Measurements from ENCODE around the gene ERAL1. TPM values are rescaled to one million over a fixed set of nuclear protein-coding genes. Genes with fewer than 3 reads are reported as not detected.

The ERAL1 gene
- total RNA-seq, 2 donors from 2014 or later = 48.6 to 68.1 TPM

DNA sequence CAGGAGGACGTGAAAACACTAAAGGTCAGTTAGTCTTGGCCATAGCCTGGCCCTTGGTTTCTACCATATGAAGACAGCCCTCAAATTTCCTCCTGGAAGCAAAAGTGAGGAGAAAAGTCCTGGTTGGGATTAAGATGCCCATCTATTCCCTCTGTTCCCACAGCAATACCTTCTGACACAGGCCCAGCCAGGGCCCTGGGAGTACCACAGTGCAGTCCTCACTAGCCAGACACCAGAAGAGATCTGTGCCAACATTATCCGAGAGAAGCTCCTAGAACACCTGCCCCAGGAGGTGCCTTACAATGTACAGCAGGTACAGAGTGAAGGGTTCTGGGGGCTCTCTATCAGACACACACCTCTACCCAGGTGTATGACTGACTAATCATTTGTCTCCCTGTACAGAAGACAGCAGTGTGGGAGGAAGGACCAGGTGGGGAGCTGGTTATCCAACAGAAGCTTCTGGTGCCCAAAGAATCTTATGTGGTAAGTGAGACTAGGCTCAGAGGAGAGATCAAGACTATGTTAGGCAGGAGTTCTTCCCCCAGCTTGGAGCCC, 4.1 kb downstream of the ERAL1 start:
- H3K36me3 Mint-ChIP-seq (ENCODE audit: insufficient read depth in 2 of 2) = peaks cover 8 to 25% of the 10 kb centered on the region in 2 donors
- ATAC-seq (replicated peaks in 1 of 2) (no peak), DNase-seq (no peak)
- no peaks in the 10 kb centered on the region for H3K27me3 Mint-ChIP-seq (ENCODE audit: low read depth)
- H3K27ac Mint-ChIP-seq = peak overlapping the region; percentile 75
- no peaks in the 10 kb centered on the region for H3K9me3 Mint-ChIP-seq
- H3K4me1 Mint-ChIP-seq (ENCODE audit: low read depth) = peaks cover 40% of the 10 kb centered on the region
- no peak overlapping the region for H3K4me3 Mint-ChIP-seq

DNA sequence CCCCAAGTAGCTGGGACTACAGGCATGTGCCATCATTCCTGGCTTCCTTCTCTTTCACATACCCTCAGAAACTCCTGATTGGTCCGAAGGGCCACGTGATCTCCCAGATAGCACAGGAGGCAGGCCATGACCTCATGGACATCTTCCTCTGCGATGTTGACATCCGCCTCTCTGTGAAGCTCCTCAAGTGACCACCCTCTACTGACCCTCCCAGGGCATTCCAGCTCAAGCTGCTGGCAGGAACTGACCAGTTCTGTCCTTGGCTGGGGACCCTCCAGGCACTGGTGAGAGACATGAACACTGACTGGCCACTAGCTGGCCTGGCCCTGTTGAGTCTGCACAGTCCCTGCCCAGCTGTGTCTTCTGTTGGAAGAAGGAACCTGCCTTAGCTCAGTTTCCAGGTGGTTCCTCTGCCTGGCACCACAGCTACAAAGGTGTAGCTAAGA, 5.6 kb downstream of the ERAL1 start:
- ATAC-seq (replicated peaks in 1 of 2) = no peak
- no peak for DNase-seq
- no peak overlapping the region for H3K27ac Mint-ChIP-seq
- H3K36me3 Mint-ChIP-seq (ENCODE audit: insufficient read depth in 2 of 2) = peaks cover 8 to 20% of the 10 kb centered on the region in 2 donors
- no peaks in the 10 kb centered on the region for H3K27me3 Mint-ChIP-seq (ENCODE audit: low read depth)
- no peaks in the 10 kb centered on the region for H3K9me3 Mint-ChIP-seq
- H3K4me1 Mint-ChIP-seq (ENCODE audit: low read depth) = peaks cover 25% of the 10 kb centered on the region
- H3K4me3 Mint-ChIP-seq = no peak overlapping the region

DNA sequence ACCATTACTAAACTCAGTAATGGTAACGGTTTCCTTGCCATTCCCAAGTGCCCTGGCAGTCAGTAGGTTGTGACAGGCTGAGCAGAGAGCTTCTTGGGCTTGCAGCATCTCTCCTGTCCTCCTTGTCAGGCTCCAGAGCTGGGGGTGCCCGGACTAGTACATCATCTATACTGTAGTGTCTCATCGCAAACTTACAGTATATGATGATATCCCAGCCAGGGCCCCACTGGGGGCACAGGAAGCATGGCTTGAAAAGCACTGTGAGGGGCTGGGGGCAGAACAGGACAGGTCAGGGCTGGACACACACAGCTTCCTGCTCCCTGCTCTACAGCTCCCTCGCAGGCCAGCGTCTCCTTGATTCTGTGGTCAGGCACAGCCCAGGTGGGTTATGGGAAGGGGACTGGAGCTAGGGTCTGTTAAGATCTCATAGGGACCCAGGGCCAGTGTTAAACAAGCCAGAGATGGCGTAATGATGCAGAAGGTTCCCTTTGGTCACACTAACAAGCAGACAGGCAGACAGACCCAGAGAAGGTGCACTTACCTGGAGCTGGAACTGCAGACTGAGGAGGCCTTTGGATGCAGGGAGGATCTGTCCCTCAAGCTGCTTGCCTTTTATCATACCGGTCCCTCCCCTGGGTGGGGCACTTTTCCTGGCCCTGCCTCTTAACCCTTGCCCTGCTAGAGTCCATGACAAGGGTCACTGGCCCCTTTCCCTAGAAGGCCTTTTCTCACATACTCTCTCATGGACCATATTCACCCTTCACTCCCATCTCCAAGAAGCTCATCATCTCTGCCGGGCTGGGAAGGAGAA, 6.8 kb downstream of the ERAL1 start:
- DNase-seq (no peak), ATAC-seq (replicated peaks in 1 of 2) (no peak)
- H3K4me3 Mint-ChIP-seq = no peak overlapping the region
- peaks cover 5 to 20% of the 10 kb centered on the region in 2 donors for H3K36me3 Mint-ChIP-seq (ENCODE audit: insufficient read depth in 2 of 2)
- no peaks in the 10 kb centered on the region for H3K9me3 Mint-ChIP-seq
- H3K27ac Mint-ChIP-seq = no peak overlapping the region
- no peaks in the 10 kb centered on the region for H3K27me3 Mint-ChIP-seq (ENCODE audit: low read depth)
- H3K4me1 Mint-ChIP-seq (ENCODE audit: low read depth) = peaks cover 23% of the 10 kb centered on the region

DNA sequence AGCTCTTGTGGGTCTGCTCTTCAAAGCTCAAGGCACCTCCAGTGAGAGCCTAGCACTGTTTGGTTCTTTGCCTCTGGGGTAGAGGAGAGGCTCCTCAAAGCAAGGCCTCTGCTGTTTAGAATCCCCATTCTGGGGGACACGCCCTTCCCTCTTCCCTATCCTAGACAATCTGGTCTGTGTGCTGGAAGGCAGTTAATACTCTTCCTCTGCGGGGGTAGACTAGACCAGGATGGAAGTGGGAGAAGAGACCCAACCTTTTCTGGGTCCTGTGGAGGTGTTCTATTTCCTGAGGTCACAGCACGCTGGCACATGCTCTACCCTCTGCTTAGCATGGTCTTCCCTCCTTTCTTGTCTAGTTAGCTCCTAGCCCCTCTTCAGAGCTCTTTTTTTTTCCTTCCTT, 7.7 kb downstream of the ERAL1 start:
- Mint-ChIP-seq H3K4me3 (no peak overlapping the region), H3K27me3 (ENCODE audit: low read depth) (no peaks in the 10 kb centered on the region), H3K27ac (no peak overlapping the region), H3K9me3 (no peaks in the 10 kb centered on the region), H3K4me1 (ENCODE audit: low read depth) (peaks cover 16% of the 10 kb centered on the region), H3K36me3 (ENCODE audit: insufficient read depth in 2 of 2) (peaks cover 5 to 13% of the 10 kb centered on the region in 2 donors)
- ATAC-seq (replicated peaks in 1 of 2) = no peak
- DNase-seq = no peak

DNA sequence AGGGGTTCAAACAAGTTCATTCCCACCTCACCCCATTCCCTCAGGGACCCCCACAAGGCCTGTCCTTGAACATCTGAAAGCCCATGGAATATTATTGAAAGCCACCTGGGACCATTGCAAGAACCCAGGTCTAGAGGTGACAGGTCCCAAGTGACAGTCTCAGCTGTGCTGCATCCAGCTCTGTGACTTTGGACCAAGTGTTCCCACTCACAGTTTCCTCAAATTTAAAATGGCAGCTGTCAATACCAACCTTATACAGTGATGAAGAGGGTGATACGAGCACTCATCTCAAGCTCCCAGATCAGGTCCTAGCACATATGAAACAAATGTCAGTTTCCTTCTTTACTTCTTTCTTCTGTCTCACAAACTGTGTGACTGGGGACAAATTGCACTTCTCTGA, 9.1 kb downstream of the ERAL1 start:
- Mint-ChIP-seq H3K27ac (no peak overlapping the region), H3K4me1 (ENCODE audit: low read depth) (peaks cover 7% of the 10 kb centered on the region), H3K9me3 (no peaks in the 10 kb centered on the region), H3K36me3 (ENCODE audit: insufficient read depth in 2 of 2) (peaks cover 0 to 5% of the 10 kb centered on the region in 2 donors), H3K4me3 (no peak overlapping the region), H3K27me3 (ENCODE audit: low read depth) (no peaks in the 10 kb centered on the region)
- no peak for ATAC-seq (replicated peaks in 1 of 2)
- DNase-seq = no peak

DNA sequence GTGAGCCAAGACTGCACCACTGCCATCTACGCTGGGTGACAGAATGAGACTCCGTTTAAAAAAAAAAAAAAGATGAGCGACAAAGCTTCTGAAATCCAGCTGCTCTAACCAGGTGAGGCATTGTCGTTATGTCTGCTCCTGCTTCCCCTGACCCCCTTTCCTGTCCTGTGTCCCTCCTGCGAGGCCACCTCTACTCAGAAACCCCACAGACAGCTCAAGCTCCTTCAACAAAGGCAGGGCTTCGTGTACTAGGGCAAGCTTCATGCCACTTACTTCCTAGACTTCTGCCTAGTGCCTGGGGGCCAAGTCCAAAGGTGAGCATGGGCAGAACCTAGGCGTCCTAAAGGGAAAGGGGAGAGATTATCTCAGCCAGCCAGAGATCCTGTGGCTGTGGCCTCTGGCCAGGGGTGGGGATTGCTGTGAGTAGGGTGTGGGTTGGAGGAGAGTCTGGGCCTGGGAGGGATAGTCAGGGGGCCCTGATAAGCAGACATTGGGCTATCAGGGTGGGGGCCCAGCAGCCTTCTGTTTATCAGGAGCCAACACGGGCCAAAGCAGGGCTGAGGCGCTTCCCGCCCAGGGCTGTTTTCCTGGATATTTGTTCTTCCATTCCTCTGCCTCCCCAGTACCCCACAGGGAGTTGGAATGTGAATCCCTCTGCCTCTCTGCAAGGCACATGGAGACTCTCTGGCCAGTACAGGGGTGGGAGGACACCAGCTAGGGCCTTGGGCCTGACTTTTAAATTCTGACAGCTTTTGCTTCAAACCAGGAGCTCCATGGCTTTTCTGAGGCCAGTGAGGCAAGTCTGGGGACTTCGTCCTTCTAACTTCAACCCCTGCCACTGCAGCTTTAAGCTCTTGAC, 10.4 kb downstream of the ERAL1 start:
- ATAC-seq (replicated peaks in 1 of 2) = no peak

DNA sequence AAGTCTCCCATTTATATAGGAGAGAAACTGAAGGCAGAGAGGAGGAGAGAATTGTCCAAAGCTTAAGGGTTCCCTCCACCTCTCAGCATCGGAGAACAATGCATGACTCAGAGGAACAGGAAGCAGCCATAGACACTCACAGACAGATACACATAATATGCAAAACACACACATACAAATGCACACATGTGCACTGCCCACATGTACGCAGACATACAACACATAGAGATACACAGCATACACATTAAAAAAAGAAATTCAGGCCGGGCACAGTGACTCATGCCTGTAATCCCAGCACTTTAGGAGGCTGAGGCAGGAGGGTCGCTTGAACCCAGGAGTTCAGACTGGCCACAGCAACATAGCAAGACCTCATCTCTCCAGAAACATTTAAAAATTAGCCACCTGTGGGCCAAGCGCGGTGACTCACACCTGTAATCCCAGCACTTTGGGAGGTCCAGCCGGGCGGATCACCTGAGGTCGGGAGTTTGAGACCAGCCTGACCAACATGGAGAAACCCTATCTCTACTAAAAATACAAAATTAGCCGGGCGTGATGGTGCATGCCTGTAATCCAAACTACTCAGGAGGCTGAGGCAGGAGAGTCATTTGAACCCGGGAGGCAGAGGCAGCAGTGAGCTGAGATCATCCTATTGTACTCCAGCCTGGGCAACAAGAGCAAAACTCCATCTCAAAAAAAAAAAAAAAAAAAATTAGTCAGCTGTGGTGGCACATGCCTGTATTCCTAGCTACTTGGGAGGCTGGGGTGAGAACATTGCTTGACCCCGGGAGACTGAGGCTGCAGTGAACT, 11.3 kb downstream of the ERAL1 start:
- ATAC-seq (replicated peaks in 1 of 2) = peak; percentile 49 to 60
- H3K36me3 Mint-ChIP-seq (ENCODE audit: insufficient read depth in 2 of 2) = no peaks in the 10 kb centered on the region
- no peak overlapping the region for H3K4me3 Mint-ChIP-seq
- no peak overlapping the region for H3K27ac Mint-ChIP-seq
- no peak for DNase-seq
- H3K27me3 Mint-ChIP-seq (ENCODE audit: low read depth) = no peaks in the 10 kb centered on the region
- peaks cover 11% of the 10 kb centered on the region for H3K4me1 Mint-ChIP-seq (ENCODE audit: low read depth)
- H3K9me3 Mint-ChIP-seq = no peaks in the 10 kb centered on the region

More for the DNA sequence above, 10.4 kb downstream of the ERAL1 start:
- Mint-ChIP-seq H3K4me1 (ENCODE audit: low read depth) (peaks cover 7% of the 10 kb centered on the region), H3K27ac (no peak overlapping the region), H3K4me3 (no peak overlapping the region), H3K27me3 (ENCODE audit: low read depth) (no peaks in the 10 kb centered on the region), H3K9me3 (no peaks in the 10 kb centered on the region), H3K36me3 (ENCODE audit: insufficient read depth in 2 of 2) (peaks cover 0 to 4% of the 10 kb centered on the region in 2 donors)
- no peak for DNase-seq

DNA sequence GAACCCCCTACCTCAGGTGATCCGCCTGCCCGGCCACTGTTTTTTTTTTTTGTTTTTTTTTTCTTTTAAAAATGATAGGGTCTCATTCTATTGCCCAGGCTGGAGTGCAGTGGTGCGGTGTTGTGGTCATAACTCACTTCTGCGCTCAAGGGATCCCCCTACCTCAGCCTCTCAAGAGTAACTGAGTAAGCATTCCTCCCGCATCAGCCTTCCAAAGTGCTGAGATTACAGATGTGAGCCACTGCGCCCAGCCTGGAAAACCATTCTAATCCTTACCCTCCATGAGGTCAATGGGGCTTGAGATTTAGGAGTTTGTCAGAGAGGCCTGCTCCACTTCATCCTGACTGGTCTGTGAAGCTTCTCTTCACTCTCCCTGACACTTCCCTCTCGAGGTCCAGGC, 12.5 kb downstream of the ERAL1 start:
- H3K4me3 Mint-ChIP-seq = no peak overlapping the region
- H3K27ac Mint-ChIP-seq = no peak overlapping the region
- peaks cover 23% of the 10 kb centered on the region for H3K4me1 Mint-ChIP-seq (ENCODE audit: low read depth)
- ATAC-seq (replicated peaks in 1 of 2) = no peak
- no peak for DNase-seq
- H3K36me3 Mint-ChIP-seq (ENCODE audit: insufficient read depth in 2 of 2) = no peaks in the 10 kb centered on the region
- no peaks in the 10 kb centered on the region for H3K27me3 Mint-ChIP-seq (ENCODE audit: low read depth)
- no peaks in the 10 kb centered on the region for H3K9me3 Mint-ChIP-seq

DNA sequence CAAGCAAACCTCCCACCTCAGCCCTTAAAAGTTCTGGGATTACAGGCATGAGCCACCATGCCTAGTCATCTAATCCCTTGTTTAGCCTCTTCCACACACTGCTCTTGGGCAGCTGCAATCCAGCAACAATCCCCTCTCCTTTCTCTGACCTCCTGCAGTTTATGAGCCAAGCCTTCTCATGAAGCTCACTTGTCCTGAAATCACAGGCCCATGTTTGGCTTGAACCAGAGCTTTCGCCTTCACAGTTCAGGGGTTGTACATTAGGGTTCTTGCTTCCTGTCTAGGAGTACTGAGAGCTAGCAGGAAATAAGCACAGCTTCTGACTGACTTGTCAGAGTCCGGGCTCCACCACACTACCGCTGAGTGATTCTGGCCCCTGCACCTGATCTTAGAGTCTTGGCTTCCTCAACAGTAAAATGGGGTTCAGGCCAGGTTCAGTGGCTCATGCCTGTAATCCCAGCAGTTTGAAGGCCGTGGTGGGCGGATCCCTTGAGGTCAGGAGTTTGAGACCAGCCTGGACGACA, 16.3 kb downstream of the ERAL1 start:
- Mint-ChIP-seq H3K27ac (peak overlapping the region; percentile 82), H3K27me3 (ENCODE audit: low read depth) (no peaks in the 10 kb centered on the region), H3K9me3 (no peaks in the 10 kb centered on the region), H3K36me3 (ENCODE audit: insufficient read depth in 2 of 2) (no peaks in the 10 kb centered on the region), H3K4me3 (peak overlapping the region; percentile 2 to 6), H3K4me1 (ENCODE audit: low read depth) (peaks cover 38% of the 10 kb centered on the region)
- ATAC-seq (replicated peaks in 1 of 2) = peak; percentile 84 to 92
- peak; percentile 56 to 62 for DNase-seq

DNA sequence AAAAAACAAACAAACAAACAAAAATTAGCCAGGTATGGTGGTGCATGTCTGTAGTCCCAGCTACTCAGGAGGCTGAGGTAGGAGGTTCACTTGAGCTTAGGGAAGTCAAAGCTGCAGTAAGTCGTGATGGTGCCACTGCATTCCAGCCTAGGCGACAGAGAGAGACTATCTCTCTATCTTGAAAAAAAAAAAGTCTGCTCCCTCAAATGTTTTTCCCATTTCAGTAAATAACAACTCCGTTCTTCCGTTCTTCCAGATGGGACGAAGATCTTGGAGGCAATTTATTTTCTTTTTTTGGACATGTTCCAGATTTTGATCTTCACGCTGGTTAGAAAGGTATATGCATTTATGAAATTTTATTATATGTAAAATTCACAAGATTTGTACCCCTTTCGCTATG, 19.0 kb downstream of the ERAL1 start:
- DNase-seq = no peak
- H3K36me3 Mint-ChIP-seq (ENCODE audit: insufficient read depth in 2 of 2) = peaks cover 3 to 9% of the 10 kb centered on the region in 2 donors
- no peaks in the 10 kb centered on the region for H3K27me3 Mint-ChIP-seq (ENCODE audit: low read depth)
- no peak overlapping the region for H3K27ac Mint-ChIP-seq
- H3K4me1 Mint-ChIP-seq (ENCODE audit: low read depth) = peaks cover 64% of the 10 kb centered on the region
- peaks cover 0 to 1% of the 10 kb centered on the region in 2 donors for H3K9me3 Mint-ChIP-seq
- no peak overlapping the region for H3K4me3 Mint-ChIP-seq
- ATAC-seq (replicated peaks in 1 of 2) = no peak

DNA sequence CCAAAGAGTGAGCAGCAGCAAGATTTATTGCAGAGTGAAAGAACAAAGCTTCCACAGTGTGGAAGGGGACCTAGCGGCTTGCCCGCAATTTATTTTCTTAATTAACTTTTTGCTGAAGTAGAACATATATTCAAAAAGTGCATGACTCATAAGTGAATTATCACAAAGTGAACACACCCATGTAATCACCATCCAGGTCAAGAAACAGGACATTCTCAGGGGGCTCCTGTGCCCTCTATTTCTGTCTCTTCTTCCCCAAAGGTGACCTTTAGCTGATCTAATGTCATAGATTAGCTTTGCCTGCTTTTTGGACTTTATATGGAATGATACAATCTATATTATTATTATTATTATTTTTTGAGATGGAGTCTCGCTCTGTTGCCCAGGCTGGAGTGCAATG, 19.9 kb downstream of the ERAL1 start:
- ATAC-seq (replicated peaks in 1 of 2) = no peak
- Mint-ChIP-seq H3K4me1 (ENCODE audit: low read depth) (peaks cover 70% of the 10 kb centered on the region), H3K27me3 (ENCODE audit: low read depth) (no peaks in the 10 kb centered on the region), H3K9me3 (peaks cover 0 to 1% of the 10 kb centered on the region in 2 donors), H3K27ac (no peak overlapping the region), H3K36me3 (ENCODE audit: insufficient read depth in 2 of 2) (peaks cover 3 to 12% of the 10 kb centered on the region in 2 donors), H3K4me3 (no peak overlapping the region)
- DNase-seq = no peak

DNA sequence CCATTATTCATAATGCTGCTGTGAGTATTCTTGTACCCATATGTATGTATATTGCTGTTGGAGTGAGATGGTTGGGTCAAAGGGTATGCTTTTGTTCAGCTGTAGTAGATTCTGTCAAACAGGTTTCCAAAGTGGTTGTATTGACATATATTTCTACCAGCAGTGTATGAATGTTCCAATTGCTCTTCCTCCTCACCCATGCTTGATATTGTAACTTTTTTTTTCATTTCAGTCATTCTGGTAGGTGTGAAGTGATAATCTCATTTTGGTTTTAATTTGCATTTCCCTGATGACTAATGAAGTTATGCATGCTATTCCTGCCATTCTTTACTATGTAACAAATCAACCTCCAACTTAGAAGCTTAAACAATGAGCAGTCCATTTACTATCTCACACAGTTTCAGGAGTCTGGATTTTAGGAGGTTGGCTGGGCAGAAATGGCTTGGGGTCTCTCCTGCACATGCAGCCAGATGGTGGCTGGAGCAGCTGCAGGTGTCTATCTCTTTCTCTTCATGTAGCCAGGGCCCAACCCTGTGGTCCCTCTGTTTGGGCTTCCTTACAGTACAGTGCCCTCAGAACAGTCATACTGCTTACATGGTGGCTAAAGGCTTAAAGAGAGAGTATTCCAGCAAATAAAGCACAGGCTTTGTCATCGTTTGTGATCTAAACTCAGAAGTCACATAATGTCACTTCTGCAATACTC, 21.2 kb downstream of the ERAL1 start:
- ATAC-seq (replicated peaks in 1 of 2) (peak; percentile 70 to 73), DNase-seq (peak in 1 of 2 donors; percentile 33)
- H3K27ac Mint-ChIP-seq = peak overlapping the region; percentile 30
- peaks cover 5 to 14% of the 10 kb centered on the region in 2 donors for H3K36me3 Mint-ChIP-seq (ENCODE audit: insufficient read depth in 2 of 2)
- peak overlapping the region; percentile 27 to 39 for H3K4me3 Mint-ChIP-seq
- H3K4me1 Mint-ChIP-seq (ENCODE audit: low read depth) = peaks cover 67% of the 10 kb centered on the region
- H3K9me3 Mint-ChIP-seq = peaks cover 0 to 1% of the 10 kb centered on the region in 2 donors
- H3K27me3 Mint-ChIP-seq (ENCODE audit: low read depth) = no peaks in the 10 kb centered on the region
